SK-N-SH (cell line): ENCODE data around the gene BAAT. TPM values are rescaled to one million over a fixed set of nuclear protein-coding genes. Genes with fewer than 3 reads are reported as not detected.

Experiments used
- CTCF ChIA-PET: fragments of 300-600, 350-600 bp; formaldehyde crosslinking; extraction: SDS; loops from one replicate; lab custom pipeline; 2021; lab: Yijun Ruan, JAX
- POLR2A ChIA-PET: fragments of 350-600 bp; sonication (Branson Sonifier 250); formaldehyde crosslinking; extraction: SDS; loops from one replicate; lab custom pipeline; 2020; ENCODE audit warnings: antibody characterized with exemption, inconsistent platforms; lab: Yijun Ruan, JAX
- DNase-seq: peaks from one replicate; pipeline ENCODE4 v3.0.0; 2012
- H2AFZ ChIP-seq: fragments of 200-600 bp; sonication (generic); 2 replicates; pipeline ENCODE4 v1.8.1; 2016; ENCODE audit warnings: antibody characterized with exemption, mild to moderate bottlenecking, low read depth
- H3F3A ChIP-seq: fragments of 200-600 bp; sonication (generic); replicated peaks from 2 replicates; pipeline ENCODE3; 2016; ENCODE audit warnings: antibody characterized with exemption, mild to moderate bottlenecking; ENCODE audit not compliant: insufficient read depth
- H3K27ac ChIP-seq, 2 experiments: fragments of 200-500 bp in 1 of 2; fragments of 200-600 bp in 1 of 2; sonication (Bioruptor generic) in 1 of 2; sonication (generic), shearing (Covaris generic) in 1 of 2; 2 replicates each; pipeline versions ENCODE4 v1.5.1 to v1.6.1; 2014 to 2016; ENCODE audit warnings: low read depth in 2 of 2, inconsistent platforms in 1 of 2, low read length in 1 of 2, mild to moderate bottlenecking in 1 of 2, mixed read lengths in 1 of 2
- H3K27me3 ChIP-seq: fragments of 200-600 bp; sonication (generic), shearing (Covaris generic); 2 replicates; pipeline ENCODE4 v1.6.1; 2016; ENCODE audit warnings: mixed run types; ENCODE audit not compliant: insufficient read depth
- H3K36me3 ChIP-seq, 2 experiments: fragments of 200-500 bp in 1 of 2; fragments of 200-600 bp in 1 of 2; sonication (Bioruptor generic) in 1 of 2; sonication (generic) in 1 of 2; replicated peaks in 1 of 2; 2 replicates each; pipeline versions ENCODE3 to v1.5.1; 2014 to 2016; ENCODE audit warnings: low read length in 1 of 2, mild to moderate bottlenecking in 1 of 2; ENCODE audit not compliant: insufficient read depth in 2 of 2, control insufficient read depth in 1 of 2
- H3K4me1 ChIP-seq, 2 experiments: fragments of 200-500 bp in 1 of 2; fragments of 200-600 bp in 1 of 2; sonication (Bioruptor generic) in 1 of 2; sonication (generic), shearing (Covaris generic) in 1 of 2; 2 replicates each; pipeline versions ENCODE4 v1.5.1 to v1.6.1; 2014 to 2016; ENCODE audit warnings: low read depth in 1 of 2, low read length in 1 of 2, mixed run types in 1 of 2; ENCODE audit not compliant: insufficient read depth in 2 of 2, control insufficient read depth in 1 of 2
- H3K4me2 ChIP-seq: fragments of 200-600 bp; sonication (generic), shearing (Covaris generic); 2 replicates; pipeline ENCODE4 v1.6.1; 2017; ENCODE audit warnings: mixed run types
- H3K4me3 ChIP-seq, 2 experiments: fragments of 200-500 bp in 1 of 2; fragments of 200-600 bp in 1 of 2; sonication (Bioruptor generic) in 1 of 2; sonication (generic), shearing (Covaris generic) in 1 of 2; 2 replicates each; pipeline versions ENCODE4 v1.5.1 to v1.8.1; 2014 to 2016; ENCODE audit warnings: low read depth in 2 of 2, inconsistent platforms in 1 of 2, low read length in 1 of 2, mild to moderate bottlenecking in 1 of 2, mixed read lengths in 1 of 2, moderate library complexity in 1 of 2
- H3K79me2 ChIP-seq: fragments of 200-600 bp; sonication (generic); 2 replicates; pipeline ENCODE4 v1.8.1; 2017; ENCODE audit warnings: mild to moderate bottlenecking; ENCODE audit not compliant: insufficient read depth
- H3K9ac ChIP-seq: fragments of 200-600 bp; sonication (generic); 2 replicates; pipeline ENCODE4 v1.6.1; 2017; ENCODE audit warnings: mixed run types
- H3K9me2 ChIP-seq: fragments of 200-600 bp; sonication (generic); 2 replicates; pipeline ENCODE4 v1.6.1; 2017; ENCODE audit warnings: mixed run types
- H3K9me3 ChIP-seq: fragments of 200-600 bp; sonication (generic); 2 replicates; pipeline ENCODE4 v1.6.1; 2017; ENCODE audit warnings: mixed run types, mild to moderate bottlenecking, moderate library complexity
- H4K20me1 ChIP-seq: fragments of 200-600 bp; sonication (generic); 2 replicates; pipeline ENCODE4 v1.6.1; 2017; ENCODE audit warnings: mild to moderate bottlenecking, mixed run types; ENCODE audit not compliant: insufficient read depth
- CTCF ChIP-seq: fragments of 200-600 bp; sonication (generic); IDR thresholded peaks from 2 replicates; pipeline ENCODE4 v1.6.1; 2017; ENCODE audit warnings: antibody characterized with exemption, mild to moderate bottlenecking, moderate library complexity
- ELF1 ChIP-seq: IDR thresholded peaks from 2 replicates; pipeline ENCODE4 v1.4.0; 2012
- FOSL2 ChIP-seq: IDR thresholded peaks from 2 replicates; pipeline ENCODE4 v1.4.0; 2012; ENCODE audit warnings: low read depth, mild to moderate bottlenecking, moderate library complexity, borderline replicate concordance
- FOXJ3 ChIP-seq: sonication (generic); formaldehyde crosslinking; IDR thresholded peaks from 2 replicates; pipeline ENCODE4 v1.5.1; 2020; ENCODE audit warnings: mild to moderate bottlenecking, missing genetic modification reagents
- JUND ChIP-seq: IDR thresholded peaks from 2 replicates; pipeline ENCODE4 v1.4.0; 2012
- POLR2AphosphoS5 ChIP-seq: IDR thresholded peaks from 2 replicates; pipeline ENCODE4 v1.6.1; 2012; ENCODE audit warnings: low read depth, low read length
- RAD21 ChIP-seq: IDR thresholded peaks from 2 replicates; pipeline ENCODE4 v1.6.1; 2012; ENCODE audit warnings: mild to moderate bottlenecking, low read length
- REST ChIP-seq: IDR thresholded peaks from 2 replicates; pipeline ENCODE4 v1.6.1; 2012; ENCODE audit warnings: mild to moderate bottlenecking, low read depth, low read length, moderate library complexity
- USF1 ChIP-seq: IDR thresholded peaks from 2 replicates; pipeline ENCODE4 v1.4.0; 2012; ENCODE audit warnings: low read depth, borderline replicate concordance
- WGBS: methylation state at CpG from one replicate; pipeline ENCODE4 v1.1.6; 2017; ENCODE audit warnings: low lambda C conversion rate; 5-methylcytosine and 5-hydroxymethylcytosine counted together
- polyA plus RNA-seq, 3 experiments: library from polyadenylated mRNA; depleted of rRNA; stranded (reverse); fragments of >200 nt; gene quantifications; 2 replicates each; pipeline ENCODE4 v1.2.3, GENCODE V29; 2012

BAAT gene
- polyA plus RNA-seq, 1 of the 3 experiments (the other 2 are of a cell fraction), result 0.02 TPM

GRCh38 chr9:101387871-101388506 is 3.2 kb upstream of the BAAT start:
- Histone ChIP-seq H3K4me3 (no peak overlapping the region), H4K20me1 (no peaks in the 10 kb centered on the region), H3K4me2 (no peak overlapping the region), H3K9me2 (no peaks in the 10 kb centered on the region), H3K27me3 (no peaks in the 10 kb centered on the region), H3K9ac (no peak overlapping the region), H3K9me3 (peaks cover under 1% of the 10 kb centered on the region; the same call in 1 of the 2 replicates), H2AFZ (no peak overlapping the region), H3K36me3 (peaks cover 37 to 42% of the 10 kb centered on the region in 2 experiments), H3K79me2 (peaks cover 22% of the 10 kb centered on the region), H3K27ac (no peak overlapping the region; a peak in 1 of 4 replicates), H3K4me1 (no peaks in the 10 kb centered on the region; a peak in 1 of 4 replicates), H3F3A (no peaks in the 10 kb centered on the region)
- ChIA-PET CTCF (interaction anchor here (0.7 to 3.7 kb wide), 17 partner anchors 8 to 724 kb away, joined by 3 to 19 read pairs (median 3); partner anchors contain the start of genes MRPL50 and ZNF189), POLR2A (no interaction called here)
- 56% methylated on average over 6 of the region's 6 CpGs for WGBS
- TF ChIP-seq RAD21, result peak; percentile 30; the same call in 1 of the 2 replicates
- no peak for TF ChIP-seq JUND
- no peak for TF ChIP-seq FOSL2
- no peak for TF ChIP-seq REST
- TF ChIP-seq CTCF, result peak; percentile 79
- DNase-seq, result peak; percentile 17

GRCh38 chr9:101383361-101383760 is 1.4 kb downstream of the BAAT start:
- DNase-seq, result no peak
- POLR2A ChIA-PET, result no interaction called here
- CTCF ChIA-PET, result interaction anchor here (1.0 kb wide), 1 partner anchor 147 kb away, joined by 3 read pairs; no protein-coding TSS in a partner anchor
- no peaks in the 10 kb centered on the region for H3K27me3 ChIP-seq
- H3K9me2 ChIP-seq, result no peaks in the 10 kb centered on the region
- H3K4me2 ChIP-seq, result no peak overlapping the region
- H3K36me3 ChIP-seq, result peaks cover 17 to 19% of the 10 kb centered on the region in 2 experiments
- WGBS, result 79% methylated on average over 2 of the region's 2 CpGs
- no peaks in the 10 kb centered on the region for H3K79me2 ChIP-seq
- H3K27ac ChIP-seq, result no peak overlapping the region
- H3K4me3 ChIP-seq, result no peak overlapping the region
- no peak overlapping the region for H2AFZ ChIP-seq
- TF ChIP-seq POLR2AphosphoS5, result no peak
- TF ChIP-seq FOXJ3 (CRISPR knock-in tag), result no peak
- no peak for TF ChIP-seq USF1
- TF ChIP-seq ELF1, result no peak
- H3K9ac ChIP-seq, result no peak overlapping the region
- no peaks in the 10 kb centered on the region for H4K20me1 ChIP-seq
- H3F3A ChIP-seq, result no peaks in the 10 kb centered on the region
- H3K4me1 ChIP-seq, result no peaks in the 10 kb centered on the region
- H3K9me3 ChIP-seq, result peaks cover 1% of the 10 kb centered on the region; the same call in 1 of the 2 replicates
